ENCODE measurements around the gene CHCT1.

The CHCT1 gene

DNA sequence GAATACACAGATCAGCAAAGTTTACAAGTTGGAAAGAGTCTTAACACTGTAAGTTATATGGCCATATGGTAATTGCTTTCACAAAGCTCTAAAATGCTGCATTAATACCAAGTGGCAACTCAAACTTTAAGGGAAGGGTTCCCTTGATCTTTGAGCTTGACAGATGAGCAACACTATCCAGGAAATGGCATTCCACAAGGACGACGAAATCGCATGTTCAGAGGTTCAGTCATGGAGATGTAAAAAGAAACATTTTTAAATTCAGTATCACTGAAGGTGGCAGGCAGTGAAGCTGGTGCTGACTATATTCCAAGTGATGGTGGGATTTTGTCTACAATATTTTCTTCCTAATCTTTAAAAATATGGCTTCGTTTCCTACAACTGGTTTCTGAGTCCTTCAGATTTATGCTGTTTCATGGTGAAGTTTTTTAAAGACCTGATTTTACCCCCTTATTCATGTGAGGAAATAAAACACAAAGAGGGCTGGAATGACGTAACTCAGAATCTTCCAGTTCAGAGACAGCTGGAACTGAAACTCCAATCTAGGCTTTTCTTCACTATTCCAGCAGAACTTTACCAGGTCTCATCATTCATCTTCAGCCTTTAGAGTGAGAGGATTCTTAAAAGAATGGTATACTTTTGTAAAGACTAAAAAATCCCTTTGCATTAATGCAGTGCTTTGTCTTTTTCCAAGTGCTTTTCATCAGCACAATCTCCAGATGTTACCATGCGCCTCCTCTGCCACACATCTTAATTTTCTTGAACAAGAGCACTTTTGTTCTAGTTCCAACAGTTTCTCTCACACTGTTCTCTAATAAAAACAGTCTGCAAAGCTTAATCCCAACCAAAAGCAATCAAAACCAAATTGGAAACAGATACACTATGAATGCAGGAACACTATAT, 20.2 kb downstream of the CHCT1 start:
- DNase-seq = peak in 2 of 4 experiments; percentile 36 to 46

DNA sequence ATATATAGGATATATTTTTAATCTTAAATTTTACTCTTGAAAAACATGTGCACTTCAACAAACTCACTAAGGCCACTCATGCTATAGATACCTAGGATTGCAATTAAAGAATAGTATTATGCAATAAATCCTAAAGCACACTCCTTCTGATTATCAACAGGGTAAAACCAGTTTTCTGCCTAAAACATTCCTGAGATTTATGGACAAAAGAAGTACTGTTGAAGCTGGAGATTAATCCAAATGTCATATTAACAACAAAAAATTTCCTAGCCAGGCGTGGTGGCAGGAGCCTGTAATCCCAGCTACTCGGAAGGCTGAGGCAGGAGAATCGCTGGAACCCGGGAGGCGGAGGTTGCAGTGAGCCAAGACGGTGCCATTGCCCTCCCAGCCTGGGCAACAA, 21.4 kb downstream of the CHCT1 start:
- DNase-seq = no peak

DNA sequence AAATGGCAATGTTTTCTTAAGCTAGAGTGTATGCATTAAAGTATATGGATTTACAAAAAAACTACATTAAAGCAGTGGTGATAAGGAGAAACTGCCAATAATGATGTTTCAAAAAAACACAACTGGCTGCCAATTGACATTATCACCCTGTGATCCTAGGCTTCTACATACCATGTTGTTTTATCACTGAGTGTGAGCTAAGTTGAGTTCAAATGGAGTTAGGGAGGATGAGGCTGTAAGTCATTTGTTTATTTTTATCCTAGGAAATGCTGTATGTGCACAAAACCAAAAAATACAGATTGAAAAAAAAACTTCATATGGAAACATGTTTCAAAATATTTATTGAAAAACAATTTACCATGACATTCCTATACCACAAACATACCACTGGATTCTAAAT, 22.9 kb downstream of the CHCT1 start:
- DNase-seq = no peak

- DNase-seq = no peak
Measured at GRCh38 chr17:60447375-60447774, 25.1 kb downstream of the CHCT1 start.

GRCh38 chr17:60451071-60451470, 28.8 kb downstream of the CHCT1 start:
- no peak for DNase-seq

- no peak for DNase-seq
Measured at GRCh38 chr17:60451965-60452364, 29.7 kb downstream of the CHCT1 start.

DNA sequence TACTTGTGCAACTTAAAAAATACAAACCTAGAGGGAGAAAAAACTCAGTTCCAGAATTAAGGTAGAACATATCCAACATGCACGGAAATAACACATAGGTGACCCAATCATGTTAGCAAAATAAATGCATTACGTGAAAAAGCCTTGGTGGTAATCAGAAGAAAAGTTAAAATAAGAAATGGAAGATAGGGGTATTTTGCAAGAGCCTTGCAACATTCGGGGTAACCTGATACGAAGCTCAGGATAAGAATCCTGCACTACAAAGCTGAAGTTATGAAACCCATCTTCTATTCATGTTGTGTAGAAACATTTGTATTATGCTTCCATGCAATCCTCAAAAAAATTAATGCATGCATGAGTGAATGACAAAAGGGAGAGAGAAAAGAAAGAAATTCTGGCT, 33.1 kb downstream of the CHCT1 start:
- DNase-seq = no peak

GRCh38 chr17:60457148-60457547, 34.9 kb downstream of the CHCT1 start:
- no peak for DNase-seq

DNA sequence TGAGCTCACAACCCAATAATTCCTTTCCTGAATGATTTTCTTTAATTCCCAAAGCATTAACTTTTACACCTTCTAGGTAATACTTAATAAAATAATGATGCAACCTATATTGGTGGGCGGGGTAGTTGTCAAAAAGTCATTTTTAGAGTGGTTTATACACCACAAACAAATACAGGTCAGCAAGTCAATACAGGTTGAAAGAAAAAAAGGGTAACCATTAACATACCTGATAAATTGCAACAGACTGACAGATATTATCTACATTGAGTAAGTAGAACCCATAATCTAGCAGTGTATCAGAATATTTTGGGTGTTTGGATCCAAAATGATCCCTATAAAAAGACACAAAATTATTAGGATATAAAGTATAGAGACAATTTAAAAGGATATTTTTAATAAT, 39.3 kb downstream of the CHCT1 start:
- no peak for DNase-seq

DNA sequence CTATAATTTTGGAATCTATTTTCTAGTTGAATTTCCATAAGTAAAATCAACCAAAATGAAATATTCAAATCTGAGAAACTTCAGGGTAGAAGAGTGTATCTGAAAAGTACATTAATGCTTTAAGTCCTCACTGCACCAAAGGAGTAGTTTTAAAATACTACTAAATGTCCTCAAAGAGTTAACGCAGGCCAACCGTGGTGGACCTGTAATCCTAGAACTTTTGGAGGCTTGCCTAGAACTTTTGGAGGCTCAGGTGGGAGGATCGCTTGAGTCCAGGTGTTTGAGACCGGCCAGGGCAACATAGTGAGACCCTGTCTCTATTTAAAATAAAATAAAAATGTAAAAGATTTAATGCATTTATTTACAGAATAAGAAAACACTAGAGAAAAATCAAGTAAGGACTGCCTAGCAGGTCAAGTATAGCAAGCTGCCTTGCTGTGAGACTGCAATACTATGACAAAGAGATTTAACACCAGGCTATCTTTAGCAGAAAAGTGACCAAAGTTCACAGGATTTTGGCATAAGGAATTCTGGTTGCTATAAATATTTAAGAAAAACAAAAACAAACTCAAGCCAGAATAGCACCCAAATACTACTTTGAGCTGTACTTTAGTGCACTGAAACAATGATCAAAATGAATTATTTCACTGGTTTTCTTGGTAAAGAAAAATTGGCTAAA, 41.0 kb downstream of the CHCT1 start:
- DNase-seq = no peak

DNA sequence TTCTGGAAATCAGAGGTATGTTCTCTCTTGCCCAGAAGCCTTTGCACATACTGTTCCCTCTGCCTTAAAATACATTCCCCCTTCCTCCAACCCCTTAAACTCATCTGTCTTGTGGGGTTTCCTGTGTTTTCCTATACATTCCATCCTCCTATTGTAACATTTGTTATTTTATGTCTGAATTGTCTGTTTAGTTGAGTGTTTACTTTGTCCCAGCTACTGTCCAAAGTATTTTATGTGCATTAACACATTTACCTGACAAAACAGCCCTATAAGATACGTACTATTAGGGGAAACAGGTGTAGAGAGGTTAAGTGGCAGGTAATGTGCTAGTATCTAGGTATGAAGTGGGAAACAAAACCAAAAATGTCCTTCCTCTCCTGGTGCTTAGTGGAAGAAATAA, 42.1 kb downstream of the CHCT1 start:
- DNase-seq = no peak

DNA sequence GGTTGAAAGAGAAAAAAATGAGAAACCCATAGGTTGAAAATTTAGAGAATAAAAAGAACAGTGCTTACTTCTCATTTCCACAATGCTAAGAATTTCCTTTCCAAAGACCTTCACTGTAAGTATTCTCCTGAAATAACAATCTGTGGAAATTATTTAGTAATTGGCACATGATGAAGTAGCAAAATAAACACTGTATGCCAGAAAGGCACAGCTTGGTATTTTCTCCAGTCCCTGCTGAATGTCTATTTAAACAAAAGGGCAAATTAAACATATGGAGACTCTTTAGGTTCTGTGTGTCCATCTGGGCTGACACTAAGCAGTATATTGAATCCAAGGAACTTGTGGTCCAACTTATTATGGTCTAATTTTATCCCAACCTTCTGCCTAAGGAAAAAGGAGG, 46.1 kb downstream of the CHCT1 start:
- no peak for DNase-seq

- DNase-seq = no peak
Measured at GRCh38 chr17:60471451-60471850, 49.2 kb downstream of the CHCT1 start.

DNA sequence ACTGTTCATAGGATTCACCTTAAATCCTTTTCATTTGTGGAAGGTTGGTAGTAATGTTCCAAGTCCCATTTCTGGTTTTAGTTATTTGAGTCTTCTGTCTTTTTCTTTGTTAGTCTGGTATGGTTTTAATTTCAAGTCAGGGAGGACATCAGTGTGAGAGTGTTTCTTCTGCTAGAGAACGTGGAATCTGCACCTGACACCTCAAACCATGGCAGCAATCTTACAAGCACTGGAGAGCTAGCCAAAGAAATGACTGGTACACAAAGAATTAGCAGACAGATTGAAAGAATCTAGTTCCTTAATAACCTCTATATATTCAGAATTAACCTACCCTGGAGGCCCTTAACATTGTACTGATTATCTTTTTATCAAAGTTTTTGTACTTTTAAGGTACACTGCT, 50.2 kb downstream of the CHCT1 start:
- DNase-seq = no peak

- DNase-seq = no peak
Measured at GRCh38 chr17:60473788-60474187, 51.5 kb downstream of the CHCT1 start.

All from suppressor macrophage (primary cell).